Right lobe of liver (tissue), 4 donors: Measurements from ENCODE around the gene TBCD.

Source experiments
- POLR2A ChIP-seq: fragments of 450-650 bp; IDR thresholded peaks from one replicate; pipeline ENCODE4 v1.6.1; 2017; ENCODE audit warnings: antibody characterized with exemption, mild to moderate bottlenecking
- TF ChIP-seq, protein P1 (sequence below), 4 donors: fragments of 200-600 bp in 3 of 4; fragments of 450-650 bp in 1 of 4; IDR thresholded peaks; one replicate each; pipeline versions ENCODE4 v1.5.1 to v1.8.0; 2016 to 2022; ENCODE audit warnings: antibody characterized with exemption in 4 of 4, mild to moderate bottlenecking in 2 of 4
- donor health status: DM: no; HTN: no; CAD: no.
- donor health status: DM: no; HTN: no; CAD: no.
- donor health status: DM: no; HTN: yes; CAD: no.

DNA sequence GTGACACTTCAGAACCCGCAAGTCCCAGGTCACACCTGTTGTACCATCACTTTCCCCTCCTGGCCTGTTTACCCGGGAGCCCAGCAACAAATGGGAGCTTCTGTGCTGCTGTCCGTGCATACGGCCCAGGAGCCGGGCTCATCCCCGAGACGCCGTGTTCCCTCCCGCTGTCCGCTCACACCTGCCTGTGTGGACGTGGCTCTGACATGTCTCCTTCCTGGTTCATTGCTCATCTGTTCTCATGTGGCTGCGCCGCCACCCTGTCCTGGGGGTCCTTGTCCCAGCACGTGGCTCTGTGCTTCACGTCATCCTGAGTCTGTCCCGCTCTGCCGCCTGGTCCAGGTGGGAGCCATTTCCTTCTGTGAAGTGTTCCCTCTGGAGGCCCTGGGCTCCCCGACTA lies 37.9 kb downstream of the TBCD start:
- no peak for TF ChIP-seq POLR2A
- TF ChIP-seq, protein P1, sequence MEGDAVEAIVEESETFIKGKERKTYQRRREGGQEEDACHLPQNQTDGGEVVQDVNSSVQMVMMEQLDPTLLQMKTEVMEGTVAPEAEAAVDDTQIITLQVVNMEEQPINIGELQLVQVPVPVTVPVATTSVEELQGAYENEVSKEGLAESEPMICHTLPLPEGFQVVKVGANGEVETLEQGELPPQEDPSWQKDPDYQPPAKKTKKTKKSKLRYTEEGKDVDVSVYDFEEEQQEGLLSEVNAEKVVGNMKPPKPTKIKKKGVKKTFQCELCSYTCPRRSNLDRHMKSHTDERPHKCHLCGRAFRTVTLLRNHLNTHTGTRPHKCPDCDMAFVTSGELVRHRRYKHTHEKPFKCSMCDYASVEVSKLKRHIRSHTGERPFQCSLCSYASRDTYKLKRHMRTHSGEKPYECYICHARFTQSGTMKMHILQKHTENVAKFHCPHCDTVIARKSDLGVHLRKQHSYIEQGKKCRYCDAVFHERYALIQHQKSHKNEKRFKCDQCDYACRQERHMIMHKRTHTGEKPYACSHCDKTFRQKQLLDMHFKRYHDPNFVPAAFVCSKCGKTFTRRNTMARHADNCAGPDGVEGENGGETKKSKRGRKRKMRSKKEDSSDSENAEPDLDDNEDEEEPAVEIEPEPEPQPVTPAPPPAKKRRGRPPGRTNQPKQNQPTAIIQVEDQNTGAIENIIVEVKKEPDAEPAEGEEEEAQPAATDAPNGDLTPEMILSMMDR (IDR thresholded peaks at IDR 0.05), result no peak
